HepG2 (cell line): ENCODE results near the gene SOBP. TPM values are rescaled to one million over a fixed set of nuclear protein-coding genes. Genes with fewer than 3 reads are reported as not detected.
"Not testable (repeated sequence)": the region's sequence is repeated elsewhere in the genome, so short reads cannot be mapped to it uniquely, and the experiment has no call there.

Source experiments
- ATAC-seq: fragments of 200-7000 bp; cut with Tn5 transposase; 3 replicates; pipeline ENCODE4 v1.9.1; 2020; ENCODE audit warnings: mild to moderate bottlenecking, moderate library complexity
- BruUV-seq: library from RNA; stranded (reverse); fragments of 400-500 nt; replicated peaks from 2 replicates; lab custom pipeline; 2021; lab: Mats Ljungman, UMichigan
- CTCF ChIA-PET: fragments of 300-600 bp; formaldehyde crosslinking; extraction: SDS; loops from one replicate; lab custom pipeline; 2021; ENCODE audit warnings: low total read pairs, inconsistent platforms, low intra/inter-chr PET ratio; lab: Yijun Ruan, JAX
- POLR2A ChIA-PET: fragments of 350-600 bp; sonication (Branson Sonifier 250); formaldehyde crosslinking; loops from one replicate; lab custom pipeline; 2020; ENCODE audit warnings: antibody characterized with exemption, inconsistent platforms; lab: Yijun Ruan, JAX
- DNase-seq: peaks from one replicate; pipeline ENCODE4 v3.0.0-alpha.2; 2015; ENCODE audit warnings: low spot score
- FAIRE-seq: peaks from 3 replicates; lab custom pipeline; 2011; peaks lifted over from hg19 to GRCh38; lab: Jason Lieb, UNC
- H2AFZ ChIP-seq: one replicate; pipeline ENCODE4 v1.6.1; 2011; ENCODE audit warnings: low read length, inconsistent platforms
- H3K27ac ChIP-seq: fragments of 300-600 bp; 3 replicates; pipeline ENCODE4 v1.8.0; 2011; ENCODE audit warnings: mixed run types, mild to moderate bottlenecking, mixed read lengths, low read length, inconsistent platforms; ENCODE audit not compliant: insufficient read depth; ENCODE audit errors: extremely low read length
- H3K27me3 ChIP-seq, 2 experiments: fragments of 200-600 bp in 1 of 2; 2 replicates in 1 of 2; 3 replicates in 1 of 2; pipeline versions ENCODE4 v1.6.0 to v1.8.0; 2011; ENCODE audit warnings: low read length in 2 of 2, mild to moderate bottlenecking in 2 of 2, moderate library complexity in 2 of 2, inconsistent platforms in 1 of 2; ENCODE audit not compliant: insufficient read depth in 2 of 2, control insufficient read depth in 1 of 2
- H3K36me3 ChIP-seq, 2 experiments: fragments of 200-600 bp in 1 of 2; replicated peaks in 1 of 2; 2 replicates in 1 of 2; 3 replicates in 1 of 2; pipeline versions ENCODE4 v1.5.1 to v1.8.0; 2011; ENCODE audit warnings: low read length in 2 of 2, inconsistent platforms in 1 of 2; ENCODE audit not compliant: insufficient read depth in 2 of 2, control insufficient read depth in 1 of 2
- H3K4me1 ChIP-seq: 2 replicates; pipeline ENCODE4 v1.5.1; 2012; ENCODE audit warnings: low read length, inconsistent platforms; ENCODE audit not compliant: insufficient read depth
- H3K4me2 ChIP-seq: 2 replicates; pipeline ENCODE4 v1.6.0; 2011; ENCODE audit warnings: low read depth, low read length, inconsistent platforms
- H3K4me3 ChIP-seq, 3 experiments: fragments of 200-600 bp in 1 of 3; sonication (generic), shearing (Covaris generic) in 1 of 3; replicated peaks in 1 of 3; 2 replicates each; pipeline ENCODE4 v1.5.1; 2011 to 2016; ENCODE audit warnings: low read length in 3 of 3, inconsistent platforms in 2 of 3, low read depth in 2 of 3, mild to moderate bottlenecking in 2 of 3, control low read depth in 1 of 3, mixed read lengths in 1 of 3; ENCODE audit not compliant: insufficient read depth in 1 of 3
- H3K79me2 ChIP-seq: one replicate; pipeline ENCODE4 v1.6.1; 2011; ENCODE audit warnings: low read length, inconsistent platforms; ENCODE audit not compliant: insufficient read depth
- H3K9ac ChIP-seq: 2 replicates; pipeline ENCODE4 v1.6.0; 2011; ENCODE audit warnings: mild to moderate bottlenecking, low read depth, low read length, inconsistent platforms; ENCODE audit not compliant: insufficient read depth
- H3K9me3 ChIP-seq: 2 replicates; pipeline ENCODE4 v1.5.1; 2012; ENCODE audit warnings: mild to moderate bottlenecking, low read length
- H4K20me1 ChIP-seq: 2 replicates; pipeline ENCODE4 v1.6.0; 2011; ENCODE audit warnings: inconsistent platforms, mild to moderate bottlenecking, low read length, moderate library complexity; ENCODE audit not compliant: insufficient read depth
- ARID3A ChIP-seq: IDR thresholded peaks from 2 replicates; pipeline ENCODE4 v1.6.1; 2012; ENCODE audit warnings: low read depth, low read length, improper control_type of control experiment
- JARID2 ChIP-seq: sonication (generic); formaldehyde crosslinking; IDR thresholded peaks from 2 replicates; pipeline ENCODE4 v1.8.1; 2023; ENCODE audit warnings: missing genetic modification reagents, inconsistent platforms; ENCODE audit not compliant: insufficient replicate concordance
- ZNF230 ChIP-seq: sonication (generic); formaldehyde crosslinking; IDR thresholded peaks from 2 replicates; pipeline ENCODE4 v1.4.0; 2020; ENCODE audit warnings: mild to moderate bottlenecking, missing genetic modification reagents
- ZNF33A ChIP-seq: sonication (generic); formaldehyde crosslinking; IDR thresholded peaks from 2 replicates; pipeline ENCODE4 v1.5.1; 2020; ENCODE audit warnings: missing genetic modification reagents, mild to moderate bottlenecking, moderate library complexity, borderline replicate concordance
- ZNF580 ChIP-seq: IDR thresholded peaks from 2 replicates; pipeline ENCODE4 v1.6.1; 2016; ENCODE audit warnings: low read depth, borderline replicate concordance
- ZNF816 ChIP-seq: sonication (generic); formaldehyde crosslinking; IDR thresholded peaks from 2 replicates; pipeline ENCODE4 v1.8.0; 2022; ENCODE audit warnings: missing genetic modification reagents, mild to moderate bottlenecking, borderline replicate concordance
- WGBS: methylation state at CpG from one replicate; pipeline ENCODE4 v1.1.6; 2017; ENCODE audit warnings: low lambda C conversion rate; 5-methylcytosine and 5-hydroxymethylcytosine counted together
- in situ Hi-C: cut with HindIII; loops from 2 replicates; pipeline ENCODE4 v1.10.0; 2017; ENCODE audit warnings: low pct_unique_long_range_greater_than_20kb; ENCODE audit not compliant: extremely low pct_ligation_motif_present
- intact Hi-C: fragments of 100-400 bp; cut with micrococcal nuclease; formaldehyde crosslinking; loops from one replicate; pipeline ENCODE4 v1.10.0; 2022; ENCODE audit not compliant: unreplicated experiment
- polyA plus RNA-seq, 8 experiments: library from polyadenylated mRNA; depleted of rRNA in 3 of 8; stranded (reverse) in 7 of 8; unstranded in 1 of 8; fragments of >200 nt; fragmentation: Illumina TruSeq in 4 of 8; extraction: Trizol in 4 of 8; gene quantifications; 2 replicates each; pipeline versions ENCODE4 v1.2.1 to v1.2.3, GENCODE V29; 2011 to 2016; ENCODE audit warnings: low read depth in 4 of 8, missing spikeins in 1 of 8, mixed read lengths in 1 of 8; ENCODE audit not compliant: insufficient read depth in 1 of 8
- total RNA-seq, 5 experiments: library from RNA; depleted of rRNA; stranded (reverse); fragments of >200 nt; fragmentation: Illumina TruSeq; extraction: Trizol; gene quantifications; 2 replicates each; pipeline ENCODE4 v1.2.3, GENCODE V29; 2016; ENCODE audit warnings: low read depth in 1 of 5
- TF ChIP-seq, protein P1 (sequence below): sonication (generic); formaldehyde crosslinking; IDR thresholded peaks from 2 replicates; pipeline ENCODE4 v1.8.0; 2022; ENCODE audit warnings: mild to moderate bottlenecking, missing genetic modification reagents, moderate library complexity

SOBP gene
- total and polyA plus RNA-seq, 2 of the 13 experiments (the other 11 are each of a cell fraction or from before 2014, with no cell fraction given), result 1.5 to 6.9 TPM

DNA sequence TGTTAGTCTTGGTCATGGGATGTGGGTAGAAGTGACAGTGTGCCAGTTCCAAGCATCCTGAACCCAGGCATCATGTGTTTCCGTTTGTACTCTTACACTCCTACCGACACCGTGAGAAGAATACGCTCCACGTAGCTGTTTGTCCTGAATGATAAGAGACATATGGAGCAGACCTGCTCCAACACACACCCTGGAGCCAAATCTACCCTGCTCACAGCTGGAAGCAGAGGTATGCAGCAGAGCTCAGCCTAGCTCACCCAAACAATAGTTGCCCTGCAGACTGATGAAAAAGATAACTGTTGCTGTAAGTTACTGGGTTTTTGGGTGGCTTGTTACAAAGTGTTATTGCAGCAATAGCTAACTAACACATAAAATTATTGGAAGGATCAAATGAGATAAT, 16.3 kb upstream of the SOBP start:
- no peak for TF ChIP-seq ARID3A
- no peak for TF ChIP-seq JARID2 (CRISPR knock-in tag)
- no peak for TF ChIP-seq ZNF230 (CRISPR knock-in tag)
- TF ChIP-seq ZNF816, result no peak
- TF ChIP-seq, protein P1, sequence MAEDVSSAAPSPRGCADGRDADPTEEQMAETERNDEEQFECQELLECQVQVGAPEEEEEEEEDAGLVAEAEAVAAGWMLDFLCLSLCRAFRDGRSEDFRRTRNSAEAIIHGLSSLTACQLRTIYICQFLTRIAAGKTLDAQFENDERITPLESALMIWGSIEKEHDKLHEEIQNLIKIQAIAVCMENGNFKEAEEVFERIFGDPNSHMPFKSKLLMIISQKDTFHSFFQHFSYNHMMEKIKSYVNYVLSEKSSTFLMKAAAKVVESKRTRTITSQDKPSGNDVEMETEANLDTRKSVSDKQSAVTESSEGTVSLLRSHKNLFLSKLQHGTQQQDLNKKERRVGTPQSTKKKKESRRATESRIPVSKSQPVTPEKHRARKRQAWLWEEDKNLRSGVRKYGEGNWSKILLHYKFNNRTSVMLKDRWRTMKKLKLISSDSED, result no peak
- no peak for TF ChIP-seq ZNF580 (CRISPR knock-in tag)
- TF ChIP-seq ZNF33A, result no peak
- Histone ChIP-seq H3K79me2 (no peaks in the 10 kb centered on the region), H3K9ac (no peak overlapping the region), H3K4me3 (no peak overlapping the region), H3K27ac (no peak overlapping the region), H3K9me3 (no peaks in the 10 kb centered on the region), H2AFZ (no peak overlapping the region), H3K36me3 (no peaks in the 10 kb centered on the region), H3K4me1 (peaks cover 11% of the 10 kb centered on the region; the same call in 1 of the 2 replicates), H4K20me1 (no peaks in the 10 kb centered on the region), H3K4me2 (no peak overlapping the region), H3K27me3 (no peaks in the 10 kb centered on the region; a peak in 1 of 5 replicates)
- FAIRE-seq (no peak), ATAC-seq (no peak), DNase-seq (no peak)
- BruUV-seq, result no TSS peak
- 64% methylated on average over 5 of the region's 5 CpGs for WGBS
- intact Hi-C loops (no loop called here), in situ Hi-C loops (no loop called here)
- ChIA-PET POLR2A (interaction anchor here (1.7 kb wide), 1 partner anchor 14 kb away, joined by 4 read pairs; the partner anchor contains the start of gene PDSS2), CTCF (no interaction called here)

GRCh38 chr6:107475360-107475759, 14.6 kb upstream of the SOBP start:
- H3K4me3 ChIP-seq, H3K27me3 ChIP-seq, BruUV-seq, H3K27ac ChIP-seq, H3K4me2 ChIP-seq, FAIRE-seq, POLR2A ChIA-PET, CTCF ChIA-PET, H4K20me1 ChIP-seq, H2AFZ ChIP-seq, in situ Hi-C loops, H3K9ac ChIP-seq, DNase-seq, H3K9me3 ChIP-seq, H3K36me3 ChIP-seq, H3K79me2 ChIP-seq, intact Hi-C loops, ATAC-seq: not testable (repeated sequence)
- 54% methylated on average over 3 of the region's 3 CpGs for WGBS
- peaks cover 11% of the 10 kb centered on the region; the same call in 1 of the 2 replicates for H3K4me1 ChIP-seq
